A673 (cell line): Measurements from ENCODE around the gene CD74. TPM values are rescaled to one million over a fixed set of nuclear protein-coding genes. Genes with fewer than 3 reads are reported as not detected.
A peak's percentile ranks its signal among the peaks of the same experiment; 100 is the strongest.

Experiments
- BruUV-seq: library from RNA; stranded (reverse); fragments of 400-500 nt; replicated peaks from 2 replicates; lab custom pipeline; 2021; lab: Mats Ljungman, UMichigan
- CTCF ChIA-PET: fragments of 300-600 bp; sonication (Branson Sonifier 250); formaldehyde crosslinking; loops from one replicate; lab custom pipeline; 2022; ENCODE audit warnings: antibody characterized with exemption; lab: Charles Lee
- POLR2A ChIA-PET: fragments of 300-600 bp; sonication (Branson Sonifier 250); formaldehyde crosslinking; loops from one replicate; lab custom pipeline; 2022; ENCODE audit warnings: antibody characterized with exemption; ENCODE audit not compliant: low non-redundant PET; lab: Charles Lee
- DNase-seq: peaks from one replicate; pipeline ENCODE4 v3.0.0-alpha.2; 2015; ENCODE audit warnings: low spot score
- H3K27ac ChIP-seq: fragments of 200-600 bp; sonication (generic); 2 replicates; pipeline ENCODE4 v1.5.1; 2016; ENCODE audit warnings: mixed run types, low read depth, mild to moderate bottlenecking, mixed read lengths, antibody characterized with exemption, low read length; ENCODE audit not compliant: poor library complexity, severe bottlenecking
- H3K27me3 ChIP-seq: fragments of 200-600 bp; sonication (generic); replicated peaks from 2 replicates; pipeline ENCODE4 v1.6.1; 2017; ENCODE audit warnings: mixed run types, low read depth, mild to moderate bottlenecking, mixed read lengths, antibody characterized with exemption, low read length; ENCODE audit not compliant: insufficient read depth, poor library complexity
- H3K36me3 ChIP-seq: fragments of 200-600 bp; sonication (generic); 2 replicates; pipeline ENCODE4 v1.6.1; 2016; ENCODE audit warnings: mixed run types, mild to moderate bottlenecking, mixed read lengths, antibody characterized with exemption, low read length; ENCODE audit not compliant: insufficient read depth, poor library complexity, severe bottlenecking
- H3K4me1 ChIP-seq: fragments of 200-600 bp; sonication (generic); 2 replicates; pipeline ENCODE4 v1.6.1; 2017; ENCODE audit warnings: mixed run types, mild to moderate bottlenecking, mixed read lengths, antibody characterized with exemption, low read length; ENCODE audit not compliant: insufficient read depth, poor library complexity, severe bottlenecking
- H3K4me3 ChIP-seq: fragments of 200-600 bp; sonication (generic); 2 replicates; pipeline ENCODE4 v1.5.1; 2016; ENCODE audit warnings: low read depth, mixed run types, mild to moderate bottlenecking, mixed read lengths, low read length; ENCODE audit not compliant: poor library complexity, severe bottlenecking
- H3K9me3 ChIP-seq: fragments of 200-600 bp; sonication (generic); 2 replicates; pipeline ENCODE4 v1.6.1; 2016; ENCODE audit warnings: mixed run types, low read depth, mild to moderate bottlenecking, mixed read lengths, antibody characterized with exemption, low read length; ENCODE audit not compliant: poor library complexity, severe bottlenecking
- EZH2 ChIP-seq: fragments of 200-600 bp; sonication (generic); IDR thresholded peaks from 2 replicates; pipeline ENCODE4 v1.6.1; 2017; ENCODE audit warnings: borderline replicate concordance, low read depth, mild to moderate bottlenecking, mixed read lengths, antibody characterized with exemption, low read length; ENCODE audit not compliant: poor library complexity, severe bottlenecking
- intact Hi-C: fragments of 100-400 bp; cut with micrococcal nuclease; formaldehyde crosslinking; loops from one replicate; pipeline ENCODE4 v1.10.0; 2022; ENCODE audit not compliant: unreplicated experiment
- total RNA-seq: library from RNA; stranded (reverse); gene quantifications from 2 replicates; pipeline ENCODE4 v1.2.3, GENCODE V29; 2021
- TF ChIP-seq, protein P1 (sequence below): fragments of 300-800, 200-600 bp; sonication (generic); conservative IDR thresholded peaks from 2 replicates; pipeline ENCODE4 v1.5.1; 2017; ENCODE audit warnings: low read depth, mild to moderate bottlenecking, antibody characterized with exemption, low read length, moderate library complexity, mixed read lengths

Gene CD74
- total RNA-seq, 1 experiment from 2014 or later = not detected

- no peaks in the 10 kb centered on the region for H3K4me1 ChIP-seq
- DNase-seq = peak; percentile 91
- TF ChIP-seq EZH2 = no peak
- TF ChIP-seq, protein P1, sequence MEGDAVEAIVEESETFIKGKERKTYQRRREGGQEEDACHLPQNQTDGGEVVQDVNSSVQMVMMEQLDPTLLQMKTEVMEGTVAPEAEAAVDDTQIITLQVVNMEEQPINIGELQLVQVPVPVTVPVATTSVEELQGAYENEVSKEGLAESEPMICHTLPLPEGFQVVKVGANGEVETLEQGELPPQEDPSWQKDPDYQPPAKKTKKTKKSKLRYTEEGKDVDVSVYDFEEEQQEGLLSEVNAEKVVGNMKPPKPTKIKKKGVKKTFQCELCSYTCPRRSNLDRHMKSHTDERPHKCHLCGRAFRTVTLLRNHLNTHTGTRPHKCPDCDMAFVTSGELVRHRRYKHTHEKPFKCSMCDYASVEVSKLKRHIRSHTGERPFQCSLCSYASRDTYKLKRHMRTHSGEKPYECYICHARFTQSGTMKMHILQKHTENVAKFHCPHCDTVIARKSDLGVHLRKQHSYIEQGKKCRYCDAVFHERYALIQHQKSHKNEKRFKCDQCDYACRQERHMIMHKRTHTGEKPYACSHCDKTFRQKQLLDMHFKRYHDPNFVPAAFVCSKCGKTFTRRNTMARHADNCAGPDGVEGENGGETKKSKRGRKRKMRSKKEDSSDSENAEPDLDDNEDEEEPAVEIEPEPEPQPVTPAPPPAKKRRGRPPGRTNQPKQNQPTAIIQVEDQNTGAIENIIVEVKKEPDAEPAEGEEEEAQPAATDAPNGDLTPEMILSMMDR = peak; percentile 86
- no peaks in the 10 kb centered on the region for H3K36me3 ChIP-seq
- no peaks in the 10 kb centered on the region for H3K27me3 ChIP-seq
- POLR2A ChIA-PET = interaction anchor here (0.6 kb wide), 1 partner anchor 8 kb away, joined by 3 read pairs; no protein-coding TSS in a partner anchor
- no peak overlapping the region for H3K4me3 ChIP-seq
- no peaks in the 10 kb centered on the region for H3K9me3 ChIP-seq
- intact Hi-C loops = loop anchor here (2.0 to 10.0 kb wide), 5 partner anchors 163 to 799 kb away; partner anchors contain the start of gene CDX1
- no peak overlapping the region for H3K27ac ChIP-seq
- CTCF ChIA-PET = interaction anchor here (0.6 to 1.2 kb wide), 4 partner anchors 13 to 602 kb away, joined by 3 to 4 read pairs (median 4); partner anchors contain the start of gene RPS14
- no TSS peak for BruUV-seq
Observed at GRCh38 chr5:150436141-150436680, 23.5 kb upstream of the CD74 start.

DNA sequence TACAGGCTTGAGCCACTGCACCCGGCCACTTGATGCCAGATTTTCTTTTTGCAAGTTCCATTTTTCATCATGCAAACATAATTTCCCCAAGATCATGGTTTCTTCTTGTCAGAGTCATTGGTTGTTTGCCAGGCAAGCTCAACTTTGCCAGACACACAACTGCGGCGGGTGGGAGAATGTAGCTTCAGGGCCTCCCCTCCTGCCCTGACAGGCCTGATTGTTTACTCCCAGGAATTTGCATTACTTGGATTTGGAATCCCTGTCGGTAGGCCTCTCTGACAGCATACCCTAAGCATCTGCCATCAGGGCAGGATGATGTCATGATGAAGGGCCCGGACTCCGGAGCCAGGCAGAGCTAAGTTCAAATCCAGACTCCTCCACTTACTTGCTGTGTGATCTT is 21.8 kb upstream of the CD74 start:
- DNase-seq = no peak
- intact Hi-C loops = loop anchor here (10.0 kb wide), 1 partner anchor 270 kb away; the partner anchor contains the start of gene CDX1
- no peaks in the 10 kb centered on the region for H3K4me1 ChIP-seq
- H3K27me3 ChIP-seq = no peaks in the 10 kb centered on the region
- no peak overlapping the region for H3K27ac ChIP-seq
- CTCF ChIA-PET = no interaction called here
- TF ChIP-seq EZH2 = no peak
- TF ChIP-seq, protein P1 = no peak
- H3K9me3 ChIP-seq = no peaks in the 10 kb centered on the region
- POLR2A ChIA-PET = no interaction called here
- H3K36me3 ChIP-seq = no peaks in the 10 kb centered on the region
- H3K4me3 ChIP-seq = no peak overlapping the region
- BruUV-seq = no TSS peak

GRCh38 chr5:150431574-150431973 is 18.9 kb upstream of the CD74 start:
- ChIA-PET POLR2A (no interaction called here), CTCF (no interaction called here)
- Histone ChIP-seq H3K27ac (no peak overlapping the region), H3K27me3 (no peaks in the 10 kb centered on the region), H3K4me1 (no peaks in the 10 kb centered on the region), H3K9me3 (no peaks in the 10 kb centered on the region), H3K36me3 (no peaks in the 10 kb centered on the region), H3K4me3 (no peak overlapping the region)
- no TSS peak for BruUV-seq
- TF ChIP-seq EZH2 = no peak
- TF ChIP-seq, protein P1 = no peak
- DNase-seq = no peak
- intact Hi-C loops = loop anchor here (10.0 kb wide), 1 partner anchor 267 kb away; the partner anchor contains the start of gene CDX1
